ENCODE results near the gene FNDC10.

FNDC10 gene

DNA sequence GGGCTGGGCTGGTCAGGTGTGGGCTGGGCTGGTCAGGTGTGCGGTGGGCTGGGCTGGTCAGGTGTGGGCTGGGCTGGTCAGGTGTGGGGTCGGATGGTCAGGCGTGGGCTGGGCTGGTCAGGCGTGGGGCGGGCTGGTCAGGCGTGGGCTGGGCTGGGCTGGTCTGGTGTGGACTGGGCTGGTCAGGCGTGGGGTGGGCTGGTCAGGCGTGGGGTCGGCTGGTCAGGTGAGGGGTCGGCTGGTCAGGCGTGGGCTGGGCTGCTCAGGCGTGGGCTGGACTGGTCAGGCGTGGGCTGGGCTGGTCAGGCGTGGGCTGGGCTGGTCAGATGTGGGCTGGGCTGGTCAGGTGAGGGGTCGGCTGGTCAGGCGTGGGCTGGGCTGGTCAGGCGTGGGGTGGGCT, 5.8 kb upstream of the FNDC10 start:
- TF ChIP-seq, protein P1, sequence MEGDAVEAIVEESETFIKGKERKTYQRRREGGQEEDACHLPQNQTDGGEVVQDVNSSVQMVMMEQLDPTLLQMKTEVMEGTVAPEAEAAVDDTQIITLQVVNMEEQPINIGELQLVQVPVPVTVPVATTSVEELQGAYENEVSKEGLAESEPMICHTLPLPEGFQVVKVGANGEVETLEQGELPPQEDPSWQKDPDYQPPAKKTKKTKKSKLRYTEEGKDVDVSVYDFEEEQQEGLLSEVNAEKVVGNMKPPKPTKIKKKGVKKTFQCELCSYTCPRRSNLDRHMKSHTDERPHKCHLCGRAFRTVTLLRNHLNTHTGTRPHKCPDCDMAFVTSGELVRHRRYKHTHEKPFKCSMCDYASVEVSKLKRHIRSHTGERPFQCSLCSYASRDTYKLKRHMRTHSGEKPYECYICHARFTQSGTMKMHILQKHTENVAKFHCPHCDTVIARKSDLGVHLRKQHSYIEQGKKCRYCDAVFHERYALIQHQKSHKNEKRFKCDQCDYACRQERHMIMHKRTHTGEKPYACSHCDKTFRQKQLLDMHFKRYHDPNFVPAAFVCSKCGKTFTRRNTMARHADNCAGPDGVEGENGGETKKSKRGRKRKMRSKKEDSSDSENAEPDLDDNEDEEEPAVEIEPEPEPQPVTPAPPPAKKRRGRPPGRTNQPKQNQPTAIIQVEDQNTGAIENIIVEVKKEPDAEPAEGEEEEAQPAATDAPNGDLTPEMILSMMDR (IDR thresholded peaks at IDR 0.05): no peak
- H3K9me3 ChIP-seq (ENCODE audit: control insufficient read depth, low read length): no peaks in the 10 kb centered on the region
- no peak overlapping the region for H3K4me2 ChIP-seq (ENCODE audit: low read length)
- H3K27me3 ChIP-seq (ENCODE audit: control insufficient read depth, insufficient read depth, low read length): no peaks in the 10 kb centered on the region
- H3K4me3 ChIP-seq (ENCODE audit: low read depth, low read length): no peak overlapping the region
- H3K9ac ChIP-seq: no peak overlapping the region
- H2AFZ ChIP-seq: no peak overlapping the region
- H3K36me3 ChIP-seq (ENCODE audit: control insufficient read depth, insufficient read depth, low read length): no peaks in the 10 kb centered on the region
- no peak overlapping the region for H3K27ac ChIP-seq
- H3K79me2 ChIP-seq: no peaks in the 10 kb centered on the region
- H3K4me1 ChIP-seq: no peaks in the 10 kb centered on the region

DNA sequence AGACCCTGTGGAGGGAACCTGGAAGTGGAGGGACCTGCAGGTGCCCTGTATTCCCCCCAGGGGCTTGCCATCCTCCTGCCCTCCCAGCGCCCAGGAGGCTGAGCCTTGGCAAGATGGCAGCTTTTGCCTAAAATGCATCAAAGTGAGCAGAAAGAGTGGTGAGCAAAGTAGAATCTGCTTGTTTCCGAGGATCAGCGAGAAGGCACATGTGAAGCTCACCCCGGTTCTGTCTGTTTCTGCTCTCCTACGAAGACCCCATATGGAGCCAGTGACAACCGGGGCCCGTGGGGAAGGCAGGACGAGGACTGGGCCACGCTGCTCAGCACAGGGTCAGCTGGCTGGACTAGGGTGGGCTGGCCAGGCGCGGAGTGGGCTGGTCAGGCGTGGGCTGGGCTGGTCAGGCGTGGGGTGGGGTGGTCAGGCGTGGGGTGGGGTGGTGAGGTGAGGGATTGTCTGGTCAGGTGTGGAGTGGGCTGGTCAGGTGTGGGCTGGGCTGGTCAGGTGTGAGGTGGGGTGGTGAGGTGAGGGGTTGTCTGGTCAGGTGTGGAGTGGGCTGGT, 5.2 kb upstream of the FNDC10 start:
- Histone ChIP-seq H3K27ac (no peak overlapping the region), H3K79me2 (no peaks in the 10 kb centered on the region), H3K4me3 (ENCODE audit: low read depth, low read length) (no peak overlapping the region), H3K4me1 (no peaks in the 10 kb centered on the region), H3K9me3 (ENCODE audit: control insufficient read depth, low read length) (no peaks in the 10 kb centered on the region), H3K27me3 (ENCODE audit: control insufficient read depth, insufficient read depth, low read length) (no peaks in the 10 kb centered on the region), H2AFZ (no peak overlapping the region), H3K4me2 (ENCODE audit: low read length) (no peak overlapping the region), H3K9ac (no peak overlapping the region), H3K36me3 (ENCODE audit: control insufficient read depth, insufficient read depth, low read length) (no peaks in the 10 kb centered on the region)
- TF ChIP-seq, protein P1 (IDR thresholded peaks at IDR 0.05): no peak

DNA sequence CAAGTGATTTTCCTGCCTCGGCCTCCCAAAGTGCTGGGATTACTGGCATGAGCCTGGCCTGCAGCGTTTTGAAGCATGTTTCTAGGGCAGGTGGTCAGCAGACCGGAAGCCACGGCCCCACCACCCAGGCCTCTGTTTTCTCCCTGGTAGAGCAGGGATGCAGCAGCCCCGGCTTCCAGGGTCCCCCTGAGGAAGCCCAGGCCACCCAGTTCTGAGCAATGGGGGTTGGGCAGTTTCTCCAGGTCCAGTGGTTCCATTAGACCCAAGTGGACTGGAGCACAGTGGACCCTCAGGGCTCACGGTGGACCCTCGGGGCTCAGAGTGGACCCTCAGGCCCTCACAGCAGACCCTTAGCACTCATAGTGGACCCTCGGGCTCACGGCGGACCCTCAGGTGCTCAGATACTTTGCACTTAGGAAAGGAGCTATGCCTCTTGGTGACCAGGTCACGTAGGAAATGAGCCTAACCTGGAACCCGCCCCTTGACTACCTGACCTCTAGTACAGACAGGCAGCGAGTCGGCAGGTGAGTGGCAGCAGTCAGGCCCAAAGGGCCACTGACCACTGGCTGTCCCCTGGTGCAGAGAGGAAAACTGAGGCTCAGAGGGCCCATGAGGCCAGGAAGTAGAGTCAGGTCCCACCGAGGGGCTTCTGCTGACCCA, 4.6 kb upstream of the FNDC10 start:
- Histone ChIP-seq H3K36me3 (ENCODE audit: control insufficient read depth, insufficient read depth, low read length) (no peaks in the 10 kb centered on the region), H3K4me3 (ENCODE audit: low read depth, low read length) (no peak overlapping the region), H3K79me2 (no peaks in the 10 kb centered on the region), H3K9ac (no peak overlapping the region), H3K4me2 (ENCODE audit: low read length) (no peak overlapping the region), H3K27me3 (ENCODE audit: control insufficient read depth, insufficient read depth, low read length) (no peaks in the 10 kb centered on the region), H3K27ac (no peak overlapping the region), H2AFZ (no peak overlapping the region), H3K4me1 (no peaks in the 10 kb centered on the region), H3K9me3 (ENCODE audit: control insufficient read depth, low read length) (no peaks in the 10 kb centered on the region)
- TF ChIP-seq, protein P1 (IDR thresholded peaks at IDR 0.05): no peak

DNA sequence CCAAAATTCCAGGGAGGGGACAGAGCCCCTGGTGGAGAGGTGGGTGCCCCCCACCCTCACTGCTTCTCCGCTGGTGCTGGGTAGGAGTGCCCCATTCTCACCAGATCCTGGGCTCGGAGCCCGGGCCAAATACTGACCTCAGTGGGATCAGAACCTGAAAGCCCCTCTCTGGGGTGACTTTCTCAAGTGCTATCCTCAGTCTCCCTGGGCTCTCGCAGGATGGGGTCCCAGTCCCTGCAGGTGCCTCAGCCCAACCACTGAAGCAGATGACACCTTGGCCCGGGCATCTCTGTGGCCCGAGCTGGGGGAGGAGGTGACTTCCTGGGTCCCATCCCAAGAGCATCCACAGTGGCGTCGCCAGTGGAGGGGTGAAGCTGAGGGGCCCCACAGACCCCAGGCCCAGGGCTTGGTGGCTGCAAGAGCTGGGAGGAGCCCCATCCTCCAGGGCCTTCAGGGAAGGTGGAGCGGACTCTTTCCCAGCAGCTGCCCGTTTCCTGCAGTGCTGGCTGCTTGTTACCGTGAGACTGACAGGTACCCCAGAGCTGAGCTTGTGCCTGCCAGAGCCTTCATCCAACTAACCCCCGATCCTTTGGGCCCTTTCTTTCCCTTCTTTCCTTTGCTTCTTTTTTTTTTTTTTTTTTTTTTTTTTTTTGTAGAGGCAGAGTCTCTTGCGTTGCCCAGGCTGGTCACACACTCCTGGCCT, 3.9 kb upstream of the FNDC10 start:
- H3K9me3 ChIP-seq (ENCODE audit: control insufficient read depth, low read length): no peaks in the 10 kb centered on the region
- H3K4me1 ChIP-seq: no peaks in the 10 kb centered on the region
- H3K27me3 ChIP-seq (ENCODE audit: control insufficient read depth, insufficient read depth, low read length): no peaks in the 10 kb centered on the region
- H3K4me2 ChIP-seq (ENCODE audit: low read length): no peak overlapping the region
- TF ChIP-seq, protein P1 (IDR thresholded peaks at IDR 0.05): no peak
- H2AFZ ChIP-seq: no peak overlapping the region
- no peaks in the 10 kb centered on the region for H3K36me3 ChIP-seq (ENCODE audit: control insufficient read depth, insufficient read depth, low read length)
- H3K79me2 ChIP-seq: no peaks in the 10 kb centered on the region
- H3K27ac ChIP-seq: no peak overlapping the region
- H3K4me3 ChIP-seq (ENCODE audit: low read depth, low read length): no peak overlapping the region
- no peak overlapping the region for H3K9ac ChIP-seq

All from parathyroid adenoma (tissue), 2 donors.